IMR-90 (cell line): ENCODE measurements around the gene LY9. TPM values are rescaled to one million over a fixed set of nuclear protein-coding genes. Genes with fewer than 3 reads are reported as not detected.

Experiments
- ATAC-seq: fragments of 200-7000 bp; cut with Tn5 transposase; 2 replicates; pipeline ENCODE4 v1.9.1; 2020; ENCODE audit warnings: low read depth, mild to moderate bottlenecking, moderate library complexity
- BruUV-seq: library from RNA; stranded (reverse); fragments of 400-500 nt; replicated peaks from 2 replicates; lab custom pipeline; 2021; lab: Mats Ljungman, UMichigan
- CTCF ChIA-PET: fragments of 300-600 bp; formaldehyde crosslinking; extraction: SDS; loops from one replicate; lab custom pipeline; 2021; ENCODE audit warnings: antibody characterized with exemption; lab: Yijun Ruan, JAX
- POLR2A ChIA-PET: fragments of 300-600 bp; sonication (Branson Sonifier 250); formaldehyde crosslinking; loops from one replicate; lab custom pipeline; 2022; ENCODE audit warnings: antibody characterized with exemption; ENCODE audit not compliant: unreplicated experiment; lab: Charles Lee
- DNase-seq: peaks from one replicate; pipeline ENCODE4 v3.0.0; 2013
- H2AFZ ChIP-seq: replicated peaks from 2 replicates; pipeline ENCODE3; 2013; ENCODE audit warnings: low read length, mild to moderate bottlenecking; ENCODE audit not compliant: poor library complexity
- H2AK5ac ChIP-seq: 2 replicates; pipeline ENCODE4 v1.6.1; 2013; ENCODE audit warnings: low read depth, low read length, inconsistent platforms
- H2AK9ac ChIP-seq: replicated peaks from 2 replicates; pipeline ENCODE3; 2013; ENCODE audit warnings: mild to moderate bottlenecking, low read depth, low read length, moderate library complexity; ENCODE audit not compliant: poor library complexity
- H2BK120ac ChIP-seq: 2 replicates; pipeline ENCODE4 v1.6.1; 2013; ENCODE audit warnings: low read depth, low read length, inconsistent platforms
- H2BK15ac ChIP-seq: 3 replicates; pipeline ENCODE4 v1.6.1; 2013; ENCODE audit warnings: low read depth, low read length, inconsistent platforms
- H2BK20ac ChIP-seq: 2 replicates; pipeline ENCODE4 v1.6.1; 2013; ENCODE audit warnings: low read depth, mild to moderate bottlenecking, inconsistent platforms, low read length, moderate library complexity
- H2BK5ac ChIP-seq: 2 replicates; pipeline ENCODE4 v1.6.1; 2013; ENCODE audit warnings: mild to moderate bottlenecking, low read depth, low read length, inconsistent platforms; ENCODE audit not compliant: poor library complexity, severe bottlenecking
- H3K14ac ChIP-seq: replicated peaks from 2 replicates; pipeline ENCODE4 v1.6.1; 2013; ENCODE audit warnings: low read depth, low read length, inconsistent platforms
- H3K18ac ChIP-seq: 2 replicates; pipeline ENCODE4 v1.6.1; 2013; ENCODE audit warnings: low read depth, low read length, control low read depth
- H3K23ac ChIP-seq: 2 replicates; pipeline ENCODE4 v1.6.1; 2013; ENCODE audit warnings: low read depth, low read length, inconsistent platforms
- H3K27ac ChIP-seq: 2 replicates; pipeline ENCODE4 v1.5.1; 2013; ENCODE audit warnings: mild to moderate bottlenecking, control low read depth, low read length; ENCODE audit not compliant: insufficient read depth
- H3K27me3 ChIP-seq: 2 replicates; pipeline ENCODE4 v1.6.1; 2013; ENCODE audit warnings: low read length; ENCODE audit not compliant: control insufficient read depth, insufficient read depth
- H3K36me3 ChIP-seq: 2 replicates; pipeline ENCODE4 v1.6.1; 2013; ENCODE audit warnings: low read length, mixed read lengths; ENCODE audit not compliant: control insufficient read depth, insufficient read depth
- H3K4ac ChIP-seq: 2 replicates; pipeline ENCODE4 v1.6.1; 2013; ENCODE audit warnings: low read depth, low read length, inconsistent platforms
- H3K4me1 ChIP-seq: 2 replicates; pipeline ENCODE4 v1.6.1; 2013; ENCODE audit warnings: low read length, mixed read lengths; ENCODE audit not compliant: control insufficient read depth, insufficient read depth
- H3K4me2 ChIP-seq: 2 replicates; pipeline ENCODE4 v1.6.1; 2013; ENCODE audit warnings: low read depth, mild to moderate bottlenecking, control low read depth, low read length, moderate library complexity
- H3K4me3 ChIP-seq: 2 replicates; pipeline ENCODE4 v1.5.1; 2013; ENCODE audit warnings: low read depth, mild to moderate bottlenecking, control low read depth, low read length, moderate library complexity; ENCODE audit not compliant: insufficient read depth
- H3K56ac ChIP-seq: 2 replicates; pipeline ENCODE4 v1.6.1; 2013; ENCODE audit warnings: low read length, inconsistent platforms; ENCODE audit not compliant: insufficient read depth; ENCODE audit errors: extremely low read depth
- H3K79me1 ChIP-seq, 2 experiments: 2 replicates each; pipeline ENCODE4 v1.6.1; 2013; ENCODE audit warnings: low read length in 2 of 2, inconsistent platforms in 1 of 2, low read depth in 1 of 2
- H3K9ac ChIP-seq: 2 replicates; pipeline ENCODE4 v1.6.1; 2013; ENCODE audit warnings: low read depth, low read length, control low read depth
- H3K9me1 ChIP-seq: 2 replicates; pipeline ENCODE4 v1.6.1; 2013; ENCODE audit warnings: low read length, inconsistent platforms; ENCODE audit not compliant: insufficient read depth
- H3K9me3 ChIP-seq: 2 replicates; pipeline ENCODE4 v1.6.1; 2013; ENCODE audit warnings: low read length; ENCODE audit not compliant: control insufficient read depth, insufficient read depth
- H4K20me1 ChIP-seq: 2 replicates; pipeline ENCODE4 v1.6.1; 2013; ENCODE audit warnings: low read length, inconsistent platforms; ENCODE audit not compliant: insufficient read depth
- H4K5ac ChIP-seq: 2 replicates; pipeline ENCODE4 v1.6.1; 2013; ENCODE audit warnings: mild to moderate bottlenecking, low read depth, low read length, control low read depth
- H4K8ac ChIP-seq, 2 experiments: 2 replicates each; pipeline ENCODE4 v1.6.1; 2013; ENCODE audit warnings: low read depth in 2 of 2, low read length in 2 of 2, control low read depth in 1 of 2, inconsistent platforms in 1 of 2
- H4K91ac ChIP-seq: 2 replicates; pipeline ENCODE4 v1.6.1; 2013; ENCODE audit warnings: low read depth, low read length, inconsistent platforms; ENCODE audit not compliant: insufficient read depth
- BHLHE40 ChIP-seq: fragments of 150-350 bp; IDR thresholded peaks from 2 replicates; pipeline ENCODE4 v1.6.1; 2016; ENCODE audit warnings: mild to moderate bottlenecking, low read depth, low read length
- CEBPB ChIP-seq: IDR thresholded peaks from 2 replicates; pipeline ENCODE4 v1.6.1; 2012; ENCODE audit warnings: low read depth, low read length, improper control_type of control experiment
- CHD1 ChIP-seq: IDR thresholded peaks from 2 replicates; pipeline ENCODE4 v1.6.1; 2012; ENCODE audit warnings: low read depth, low read length, improper control_type of control experiment
- MAFK ChIP-seq: IDR thresholded peaks from 2 replicates; pipeline ENCODE4 v1.6.1; 2012; ENCODE audit warnings: low read depth, low read length, improper control_type of control experiment
- MAZ ChIP-seq: IDR thresholded peaks from 2 replicates; pipeline ENCODE4 v1.6.1; 2012; ENCODE audit warnings: low read depth, mild to moderate bottlenecking, low read length, improper control_type of control experiment, moderate library complexity, borderline replicate concordance
- MXI1 ChIP-seq: IDR thresholded peaks from 2 replicates; pipeline ENCODE4 v1.6.1; 2012; ENCODE audit warnings: low read depth, mild to moderate bottlenecking, low read length, moderate library complexity, borderline replicate concordance
- RCOR1 ChIP-seq: IDR thresholded peaks from 2 replicates; pipeline ENCODE4 v1.6.1; 2012; ENCODE audit warnings: mild to moderate bottlenecking, low read length, improper control_type of control experiment; ENCODE audit not compliant: insufficient replicate concordance
- SMC3 ChIP-seq: fragments of 150-350 bp; IDR thresholded peaks from 2 replicates; pipeline ENCODE4 v1.6.1; 2016; ENCODE audit warnings: low read depth, mild to moderate bottlenecking, antibody characterized with exemption, low read length, moderate library complexity
- dilution Hi-C: fragments of 300-500 bp; cut with HindIII; formaldehyde crosslinking; loops from one replicate; pipeline ENCODE4 v1.14.3; 2018; ENCODE audit warnings: low sequenced_read_pairs; ENCODE audit not compliant: unreplicated experiment
- in situ Hi-C: fragments of 300-500 bp; cut with MboI; formaldehyde crosslinking; loops from 3 replicates; pipeline ENCODE4 v1.14.3; 2019; ENCODE audit warnings: low sequenced_read_pairs, inconsistent platforms, mixed read lengths
- intact Hi-C: fragments of 100-400 bp; cut with micrococcal nuclease; formaldehyde crosslinking; loops from 2 replicates; pipeline ENCODE4 v1.10.0; 2022
- polyA plus RNA-seq, 3 experiments: library from polyadenylated mRNA; depleted of rRNA; stranded (reverse); fragments of >200 nt; gene quantifications; 2 replicates each; pipeline ENCODE4 v1.2.3, GENCODE V29; 2012; ENCODE audit warnings: low replicate concordance in 1 of 3
- total RNA-seq: library from RNA; depleted of rRNA; stranded (reverse); fragments of >200 nt; gene quantifications from 2 replicates; pipeline ENCODE4 v1.2.3, GENCODE V29; 2012
- TF ChIP-seq, protein P1 (sequence below): fragments of 150-350 bp; IDR thresholded peaks from 2 replicates; pipeline ENCODE4 v1.6.1; 2017; ENCODE audit warnings: mild to moderate bottlenecking, antibody characterized with exemption, low read length, low read depth
- TF ChIP-seq, protein P2 (sequence below): conservative IDR thresholded peaks from 2 replicates; pipeline ENCODE4 v1.5.1; 2012; ENCODE audit warnings: mild to moderate bottlenecking, low read depth, low read length, improper control_type of control experiment

The LY9 gene
- total and polyA plus RNA-seq, 2 of the 4 experiments (the other 2 are of a cell fraction): not detected

DNA sequence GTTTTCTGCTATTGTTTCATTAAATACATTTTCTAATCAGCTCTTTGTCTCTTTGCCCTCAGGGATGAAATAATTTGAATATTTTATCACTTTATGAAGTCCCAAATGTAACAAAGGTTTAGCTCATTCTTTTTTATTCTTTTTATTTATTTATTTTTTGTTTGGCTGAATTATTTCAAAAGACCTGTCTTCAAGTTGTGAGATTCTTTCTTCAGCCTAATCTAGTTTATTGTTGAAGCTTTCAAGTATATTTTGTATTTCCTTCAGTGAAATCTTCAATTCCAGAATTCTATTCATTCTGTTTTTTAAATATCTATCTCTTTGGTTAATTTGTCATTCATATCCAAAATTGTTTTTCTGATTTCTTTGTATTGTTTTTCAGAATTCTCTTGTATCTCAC, 10.8 kb downstream of the LY9 start:
- no peaks in the 10 kb centered on the region for H3K9me1 ChIP-seq
- CTCF ChIA-PET: no interaction called here
- no peak for ATAC-seq
- BruUV-seq: no TSS peak
- no peak overlapping the region for H2AFZ ChIP-seq
- H3K4me2 ChIP-seq: no peak overlapping the region
- TF ChIP-seq, protein P1, sequence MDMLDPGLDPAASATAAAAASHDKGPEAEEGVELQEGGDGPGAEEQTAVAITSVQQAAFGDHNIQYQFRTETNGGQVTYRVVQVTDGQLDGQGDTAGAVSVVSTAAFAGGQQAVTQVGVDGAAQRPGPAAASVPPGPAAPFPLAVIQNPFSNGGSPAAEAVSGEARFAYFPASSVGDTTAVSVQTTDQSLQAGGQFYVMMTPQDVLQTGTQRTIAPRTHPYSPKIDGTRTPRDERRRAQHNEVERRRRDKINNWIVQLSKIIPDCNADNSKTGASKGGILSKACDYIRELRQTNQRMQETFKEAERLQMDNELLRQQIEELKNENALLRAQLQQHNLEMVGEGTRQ: no peak
- no peak for TF ChIP-seq BHLHE40
- TF ChIP-seq MAFK: no peak
- TF ChIP-seq CHD1: no peak
- TF ChIP-seq MXI1: no peak
- TF ChIP-seq SMC3: no peak
- TF ChIP-seq CEBPB: no peak
- no peak for TF ChIP-seq RCOR1
- TF ChIP-seq, protein P2, sequence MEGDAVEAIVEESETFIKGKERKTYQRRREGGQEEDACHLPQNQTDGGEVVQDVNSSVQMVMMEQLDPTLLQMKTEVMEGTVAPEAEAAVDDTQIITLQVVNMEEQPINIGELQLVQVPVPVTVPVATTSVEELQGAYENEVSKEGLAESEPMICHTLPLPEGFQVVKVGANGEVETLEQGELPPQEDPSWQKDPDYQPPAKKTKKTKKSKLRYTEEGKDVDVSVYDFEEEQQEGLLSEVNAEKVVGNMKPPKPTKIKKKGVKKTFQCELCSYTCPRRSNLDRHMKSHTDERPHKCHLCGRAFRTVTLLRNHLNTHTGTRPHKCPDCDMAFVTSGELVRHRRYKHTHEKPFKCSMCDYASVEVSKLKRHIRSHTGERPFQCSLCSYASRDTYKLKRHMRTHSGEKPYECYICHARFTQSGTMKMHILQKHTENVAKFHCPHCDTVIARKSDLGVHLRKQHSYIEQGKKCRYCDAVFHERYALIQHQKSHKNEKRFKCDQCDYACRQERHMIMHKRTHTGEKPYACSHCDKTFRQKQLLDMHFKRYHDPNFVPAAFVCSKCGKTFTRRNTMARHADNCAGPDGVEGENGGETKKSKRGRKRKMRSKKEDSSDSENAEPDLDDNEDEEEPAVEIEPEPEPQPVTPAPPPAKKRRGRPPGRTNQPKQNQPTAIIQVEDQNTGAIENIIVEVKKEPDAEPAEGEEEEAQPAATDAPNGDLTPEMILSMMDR: no peak
- TF ChIP-seq MAZ: no peak
- intact Hi-C loops (no loop called here), dilution Hi-C loops (no loop called here), in situ Hi-C loops (no loop called here)
- H4K20me1 ChIP-seq: no peaks in the 10 kb centered on the region
- no peaks in the 10 kb centered on the region for H3K79me1 ChIP-seq
- H3K4ac ChIP-seq: no peak overlapping the region
- no peak overlapping the region for H3K18ac ChIP-seq
- POLR2A ChIA-PET: no interaction called here
- no peak overlapping the region for H3K14ac ChIP-seq
- no peaks in the 10 kb centered on the region for H3K4me1 ChIP-seq
- H2AK5ac ChIP-seq: no peak overlapping the region
- H4K91ac ChIP-seq: no peak overlapping the region
- no peak overlapping the region for H2AK9ac ChIP-seq
- H2BK20ac ChIP-seq: no peak overlapping the region
- H3K27ac ChIP-seq: no peak overlapping the region
- no peak overlapping the region for H2BK5ac ChIP-seq
- H3K4me3 ChIP-seq: no peak overlapping the region
- no peaks in the 10 kb centered on the region for H3K27me3 ChIP-seq
- DNase-seq: no peak
- H3K56ac ChIP-seq: no peak overlapping the region
- H2BK120ac ChIP-seq: no peak overlapping the region
- H2BK15ac ChIP-seq: no peak overlapping the region
- no peaks in the 10 kb centered on the region for H3K36me3 ChIP-seq
- H3K23ac ChIP-seq: no peak overlapping the region
- no peak overlapping the region for H3K9ac ChIP-seq
- H3K9me3 ChIP-seq: 0 out of 2 replicates have a peak, but pooled peaks cover 3% of the 10 kb centered on the region
- H4K8ac ChIP-seq: no peak overlapping the region
- no peak overlapping the region for H4K5ac ChIP-seq
